ENCODE results near the gene ZNF263.

Gene ZNF263

DNA sequence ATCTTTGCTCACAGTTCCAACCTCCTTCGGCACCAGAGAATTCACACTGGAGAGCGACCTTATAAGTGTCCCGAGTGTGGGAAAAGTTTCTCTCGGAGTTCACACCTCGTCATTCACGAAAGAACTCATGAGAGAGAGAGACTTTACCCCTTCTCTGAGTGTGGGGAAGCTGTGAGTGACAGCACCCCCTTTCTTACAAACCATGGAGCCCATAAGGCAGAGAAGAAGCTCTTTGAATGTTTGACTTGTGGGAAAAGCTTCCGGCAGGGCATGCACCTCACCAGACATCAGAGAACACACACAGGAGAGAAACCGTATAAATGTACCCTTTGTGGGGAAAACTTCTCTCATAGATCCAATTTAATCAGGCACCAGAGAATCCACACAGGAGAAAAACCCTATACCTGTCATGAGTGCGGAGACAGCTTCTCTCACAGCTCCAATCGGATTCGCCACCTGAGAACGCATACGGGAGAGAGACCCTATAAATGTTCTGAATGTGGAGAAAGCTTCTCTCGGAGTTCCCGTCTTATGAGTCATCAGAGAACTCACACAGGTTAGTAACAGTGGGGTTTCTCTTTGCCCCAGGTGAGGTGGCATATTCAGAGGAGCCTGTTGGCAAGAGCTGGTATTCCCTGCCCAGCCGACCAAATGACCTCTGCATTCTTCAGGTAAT, 6.8 kb downstream of the ZNF263 start:
- H3K27ac ChIP-seq (replicated peaks): no peak overlapping the region
- TF ChIP-seq, protein P1, sequence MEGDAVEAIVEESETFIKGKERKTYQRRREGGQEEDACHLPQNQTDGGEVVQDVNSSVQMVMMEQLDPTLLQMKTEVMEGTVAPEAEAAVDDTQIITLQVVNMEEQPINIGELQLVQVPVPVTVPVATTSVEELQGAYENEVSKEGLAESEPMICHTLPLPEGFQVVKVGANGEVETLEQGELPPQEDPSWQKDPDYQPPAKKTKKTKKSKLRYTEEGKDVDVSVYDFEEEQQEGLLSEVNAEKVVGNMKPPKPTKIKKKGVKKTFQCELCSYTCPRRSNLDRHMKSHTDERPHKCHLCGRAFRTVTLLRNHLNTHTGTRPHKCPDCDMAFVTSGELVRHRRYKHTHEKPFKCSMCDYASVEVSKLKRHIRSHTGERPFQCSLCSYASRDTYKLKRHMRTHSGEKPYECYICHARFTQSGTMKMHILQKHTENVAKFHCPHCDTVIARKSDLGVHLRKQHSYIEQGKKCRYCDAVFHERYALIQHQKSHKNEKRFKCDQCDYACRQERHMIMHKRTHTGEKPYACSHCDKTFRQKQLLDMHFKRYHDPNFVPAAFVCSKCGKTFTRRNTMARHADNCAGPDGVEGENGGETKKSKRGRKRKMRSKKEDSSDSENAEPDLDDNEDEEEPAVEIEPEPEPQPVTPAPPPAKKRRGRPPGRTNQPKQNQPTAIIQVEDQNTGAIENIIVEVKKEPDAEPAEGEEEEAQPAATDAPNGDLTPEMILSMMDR (IDR thresholded peaks at IDR 0.05; ENCODE audit: insufficient read depth, low read length): no peak
- TF ChIP-seq GABPA (IDR thresholded peaks at IDR 0.05; ENCODE audit: low read depth) (no peak), REST (IDR thresholded peaks at IDR 0.05; ENCODE audit: insufficient replicate concordance, low read depth) (no peak), POLR2AphosphoS5 (IDR thresholded peaks at IDR 0.05; ENCODE audit: low read depth) (no peak), SPI1 (IDR thresholded peaks at IDR 0.05; ENCODE audit: borderline replicate concordance, low read depth) (no peak)
- DNase-seq (ENCODE audit: low read depth in 1 of 2, low spot score in 1 of 2): no peak
- H3K27me3 ChIP-seq (ENCODE audit: insufficient read depth, poor library complexity, severe bottlenecking): no peaks in the 10 kb centered on the region
- H3K4me3 ChIP-seq (replicated peaks; ENCODE audit: insufficient read depth, low read length): no peak overlapping the region

- no peak overlapping the region for H3K4me3 ChIP-seq (replicated peaks; ENCODE audit: insufficient read depth, low read length)
Observed at GRCh38 chr16:3292604-3293003, 9.3 kb downstream of the ZNF263 start.

DNA sequence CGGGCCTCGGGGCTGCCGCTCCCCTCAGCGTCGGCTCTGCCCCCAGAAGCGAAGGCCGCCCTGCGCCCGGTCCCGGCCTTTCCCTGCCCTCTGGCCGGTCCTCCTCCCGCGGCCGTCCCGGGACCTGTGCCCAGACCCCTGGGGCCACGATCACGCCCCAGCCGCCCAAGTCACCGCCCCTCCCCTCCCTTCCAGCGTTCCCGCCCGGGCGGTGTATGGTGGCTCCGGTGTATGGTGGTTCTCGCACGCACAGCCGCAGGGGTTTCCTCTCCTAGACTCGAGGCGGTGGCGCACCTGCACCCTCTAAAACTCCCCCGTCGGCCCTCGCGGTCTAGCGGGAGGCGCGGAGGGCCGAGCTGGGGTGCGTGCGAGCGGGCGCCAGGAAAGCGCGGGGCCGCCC, 11.9 kb downstream of the ZNF263 start:
- no peak overlapping the region for H3K4me3 ChIP-seq (replicated peaks; ENCODE audit: insufficient read depth, low read length)
- TF ChIP-seq POLR2AphosphoS5 (IDR thresholded peaks at IDR 0.05; ENCODE audit: low read depth): no peak
- TF ChIP-seq, protein P1 (IDR thresholded peaks at IDR 0.05; ENCODE audit: insufficient read depth, low read length): no peak
- TF ChIP-seq GABPA (IDR thresholded peaks at IDR 0.05; ENCODE audit: low read depth): no peak
- no peak for TF ChIP-seq REST (IDR thresholded peaks at IDR 0.05; ENCODE audit: insufficient replicate concordance, low read depth)
- no peak for TF ChIP-seq SPI1 (IDR thresholded peaks at IDR 0.05; ENCODE audit: borderline replicate concordance, low read depth)
- no peak for DNase-seq (ENCODE audit: low read depth in 1 of 2, low spot score in 1 of 2)

More at GRCh38 chr16:3292604-3293003, 9.3 kb downstream of the ZNF263 start:
- DNase-seq (ENCODE audit: low read depth in 1 of 2, low spot score in 1 of 2): no peak
- no peak overlapping the region for H3K27ac ChIP-seq (replicated peaks)
- TF ChIP-seq, protein P1 (IDR thresholded peaks at IDR 0.05; ENCODE audit: insufficient read depth, low read length): no peak
- no peak for TF ChIP-seq POLR2AphosphoS5 (IDR thresholded peaks at IDR 0.05; ENCODE audit: low read depth)
- H3K27me3 ChIP-seq (ENCODE audit: insufficient read depth, poor library complexity, severe bottlenecking): no peaks in the 10 kb centered on the region

GRCh38 chr16:3295783-3296182, 12.5 kb downstream of the ZNF263 start:
- no peak for TF ChIP-seq SPI1 (IDR thresholded peaks at IDR 0.05; ENCODE audit: borderline replicate concordance, low read depth)
- no peak for TF ChIP-seq POLR2AphosphoS5 (IDR thresholded peaks at IDR 0.05; ENCODE audit: low read depth)
- TF ChIP-seq GABPA (IDR thresholded peaks at IDR 0.05; ENCODE audit: low read depth): no peak
- TF ChIP-seq, protein P1 (IDR thresholded peaks at IDR 0.05; ENCODE audit: insufficient read depth, low read length): no peak
- TF ChIP-seq REST (IDR thresholded peaks at IDR 0.05; ENCODE audit: insufficient replicate concordance, low read depth): no peak
- Histone ChIP-seq H3K4me3 (replicated peaks; ENCODE audit: insufficient read depth, low read length) (no peak overlapping the region), H3K27ac (replicated peaks) (no peak overlapping the region), H3K27me3 (ENCODE audit: insufficient read depth, poor library complexity, severe bottlenecking) (no peaks in the 10 kb centered on the region)
- DNase-seq (ENCODE audit: low read depth in 1 of 2, low spot score in 1 of 2): no peak

More for the DNA sequence above, 11.9 kb downstream of the ZNF263 start:
- no peak overlapping the region for H3K27ac ChIP-seq (replicated peaks)
- no peaks in the 10 kb centered on the region for H3K27me3 ChIP-seq (ENCODE audit: insufficient read depth, poor library complexity, severe bottlenecking)
